ENCODE data around the gene CES5A. TPM values are rescaled to one million over a fixed set of nuclear protein-coding genes. Genes with fewer than 3 reads are reported as not detected.
"Not testable (repeated sequence)": the region's sequence is repeated elsewhere in the genome, so short reads cannot be mapped to it uniquely, and the experiment has no call there.

CES5A gene
- total RNA-seq, 4 donors from 2014 or later: not detected

GRCh38 chr16:55811811-55812210 is 63.4 kb downstream of the CES5A start:
- H3K27me3 ChIP-seq: peaks cover 0 to 14% (median 0%) of the 10 kb centered on the region in 4 donors
- no peaks in the 10 kb centered on the region for H3K4me1 ChIP-seq
- no peak overlapping the region for H3K27ac ChIP-seq (replicated peaks in 1 of 4)
- H3K36me3 ChIP-seq: no peaks in the 10 kb centered on the region
- 73% methylated on average over 4 of the region's 4 CpGs for WGBS
- H3K4me3 ChIP-seq: no peak overlapping the region
- no peak for TF ChIP-seq POLR2A (IDR thresholded peaks at IDR 0.05; ENCODE audit: low read depth)
- no peak for TF ChIP-seq EP300 (IDR thresholded peaks at IDR 0.05)
- intact Hi-C loops (cut with DNase I): no loop called here
- DNase-seq (ENCODE audit: extremely low spot score): no peak
- H3K9me3 ChIP-seq: no peaks in the 10 kb centered on the region

- H3K36me3 ChIP-seq: no peaks in the 10 kb centered on the region
- no peak for DNase-seq (ENCODE audit: extremely low spot score)
- 84% methylated on average over 8 of the region's 8 CpGs for WGBS
- no peak for TF ChIP-seq POLR2AphosphoS5 (IDR thresholded peaks at IDR 0.05)
- no peaks in the 10 kb centered on the region for H3K4me1 ChIP-seq
- H3K4me3 ChIP-seq: no peak overlapping the region
- H3K27ac ChIP-seq (replicated peaks in 1 of 4): no peak overlapping the region
- peaks cover 0 to 14% (median 0%) of the 10 kb centered on the region in 4 donors for H3K27me3 ChIP-seq
- intact Hi-C loops (cut with DNase I): no loop called here
- no peaks in the 10 kb centered on the region for H3K9me3 ChIP-seq
Observed at GRCh38 chr16:55810451-55810961, 64.7 kb downstream of the CES5A start.

- no peak overlapping the region for H3K27ac ChIP-seq (replicated peaks in 1 of 4)
- TF ChIP-seq EP300 (IDR thresholded peaks at IDR 0.05) (no peak), CTCF (IDR thresholded peaks at IDR 0.05) (no peak), POLR2A (IDR thresholded peaks at IDR 0.05; ENCODE audit: low read depth) (no peak), POLR2AphosphoS5 (IDR thresholded peaks at IDR 0.05) (no peak)
- H3K4me1 ChIP-seq: no peaks in the 10 kb centered on the region
- no peaks in the 10 kb centered on the region for H3K9me3 ChIP-seq
- 80% methylated on average over 4 of the region's 4 CpGs for WGBS
- intact Hi-C loops (cut with DNase I): no loop called here
- peaks cover 0 to 14% (median 0%) of the 10 kb centered on the region in 4 donors for H3K27me3 ChIP-seq
- DNase-seq (ENCODE audit: extremely low spot score): no peak
- no peak overlapping the region for H3K4me3 ChIP-seq
- no peaks in the 10 kb centered on the region for H3K36me3 ChIP-seq
Observed at GRCh38 chr16:55809851-55810250, 65.3 kb downstream of the CES5A start.

- Histone ChIP-seq H3K9me3 (no peaks in the 10 kb centered on the region), H3K36me3 (no peaks in the 10 kb centered on the region), H3K4me3 (no peak overlapping the region), H3K27me3 (peaks cover 0 to 11% (median 0%) of the 10 kb centered on the region in 4 donors), H3K27ac (replicated peaks in 1 of 4) (no peak overlapping the region), H3K4me1 (no peaks in the 10 kb centered on the region)
- TF ChIP-seq POLR2AphosphoS5 (IDR thresholded peaks at IDR 0.05) (no peak), POLR2A (IDR thresholded peaks at IDR 0.05; ENCODE audit: low read depth) (no peak), CTCF (IDR thresholded peaks at IDR 0.05) (no peak), EP300 (IDR thresholded peaks at IDR 0.05) (no peak)
- DNase-seq (ENCODE audit: extremely low spot score): no peak
- intact Hi-C loops (cut with DNase I): no loop called here
- WGBS: 72% methylated on average over 5 of the region's 5 CpGs
Observed at GRCh38 chr16:55809386-55809785, 65.8 kb downstream of the CES5A start.

GRCh38 chr16:55808286-55808685 is 66.9 kb downstream of the CES5A start:
- H3K9me3 ChIP-seq; intact Hi-C loops (cut with DNase I); DNase-seq (ENCODE audit: extremely low spot score); H3K4me3 ChIP-seq; H3K4me1 ChIP-seq; H3K27ac ChIP-seq (replicated peaks in 1 of 4); H3K36me3 ChIP-seq: not testable (repeated sequence)
- H3K27me3 ChIP-seq: peaks cover 0 to 11% (median 0%) of the 10 kb centered on the region in 4 donors
- WGBS: 100% methylated on average over 1 of the region's 1 CpG

- intact Hi-C loops (cut with DNase I): not testable (repeated sequence)
- WGBS: no CpG with 5 or more reads among the region's 6 CpGs
Observed at GRCh38 chr16:55805104-55805503, 70.1 kb downstream of the CES5A start.

GRCh38 chr16:55803681-55804080 is 71.5 kb downstream of the CES5A start:
- H3K36me3 ChIP-seq; H3K27ac ChIP-seq (replicated peaks in 1 of 4); H3K27me3 ChIP-seq; intact Hi-C loops (cut with DNase I); H3K4me3 ChIP-seq; DNase-seq (ENCODE audit: extremely low spot score); H3K9me3 ChIP-seq; H3K4me1 ChIP-seq: not testable (repeated sequence)
- WGBS: no CpG with 5 or more reads among the region's 8 CpGs

More at GRCh38 chr16:55805104-55805503, 70.1 kb downstream of the CES5A start:
- not testable (repeated sequence) for H3K4me1 ChIP-seq; H3K27ac ChIP-seq (replicated peaks in 1 of 4); H3K36me3 ChIP-seq; H3K4me3 ChIP-seq; DNase-seq (ENCODE audit: extremely low spot score); H3K9me3 ChIP-seq; H3K27me3 ChIP-seq

Other genes with a start within 250 kb of the CES5A start
- 1 to 10 TPM in 2 of 4 donors, under 1 TPM in 2; 0.19 to 2.1 (median 1.00) TPM for gene SLC6A2, start 219.4 kb downstream of the CES5A start, total RNA-seq
- 10 to 100 TPM in 3 of 4 donors, 1 to 10 TPM in 1; 6.7 to 71.8 (median 20.1) TPM for gene CES1, start 42.3 kb downstream of the CES5A start, total RNA-seq